HL-60 (cell line): Measurements from ENCODE around the gene MDM1.
A peak's percentile ranks its signal among the peaks of the same experiment; 100 is the strongest.

Source experiments
- DNase-seq, 2 experiments: peaks; one replicate each; pipeline ENCODE4 v3.0.0-alpha.2; 2010 to 2020; ENCODE audit warnings: low read depth in 1 of 2, low spot score in 1 of 2
- H3K27ac ChIP-seq: fragments of 250-450 bp; sonication (Bioruptor Pico); replicated peaks from 2 replicates; pipeline ENCODE4 v1.5.1; 2020; ENCODE audit warnings: mild to moderate bottlenecking, moderate library complexity
- H3K27me3 ChIP-seq: fragments of 250-450 bp; sonication (Bioruptor Pico); 2 replicates; pipeline ENCODE4 v1.5.1; 2021; ENCODE audit warnings: mild to moderate bottlenecking, moderate library complexity; ENCODE audit not compliant: insufficient read depth, poor library complexity, severe bottlenecking
- H3K4me3 ChIP-seq: replicated peaks from 2 replicates; pipeline ENCODE4 v1.5.1; 2011; ENCODE audit warnings: mild to moderate bottlenecking, control low read depth, low read length; ENCODE audit not compliant: insufficient read depth
- CTCF ChIP-seq: IDR thresholded peaks from one replicate; pipeline ENCODE4 v1.5.1; 2011; ENCODE audit warnings: low read length, control low read depth, inconsistent platforms; ENCODE audit not compliant: insufficient read depth
- GABPA ChIP-seq: IDR thresholded peaks from 2 replicates; pipeline ENCODE4 v1.6.1; 2012; ENCODE audit warnings: low read depth
- POLR2AphosphoS5 ChIP-seq: IDR thresholded peaks from 2 replicates; pipeline ENCODE4 v1.6.1; 2012; ENCODE audit warnings: low read depth
- REST ChIP-seq: IDR thresholded peaks from 2 replicates; pipeline ENCODE4 v1.6.1; 2012; ENCODE audit warnings: low read depth; ENCODE audit not compliant: insufficient replicate concordance
- SPI1 ChIP-seq: IDR thresholded peaks from 2 replicates; pipeline ENCODE4 v1.6.1; 2012; ENCODE audit warnings: low read depth, mild to moderate bottlenecking, borderline replicate concordance

The MDM1 gene

GRCh38 chr12:68335462-68335861, 3.3 kb upstream of the MDM1 start:
- TF ChIP-seq REST (no peak), SPI1 (no peak), CTCF (no peak), POLR2AphosphoS5 (no peak), GABPA (no peak)
- Histone ChIP-seq H3K4me3 (no peak overlapping the region), H3K27me3 (no peaks in the 10 kb centered on the region), H3K27ac (no peak overlapping the region)
- DNase-seq, result no peak

DNA sequence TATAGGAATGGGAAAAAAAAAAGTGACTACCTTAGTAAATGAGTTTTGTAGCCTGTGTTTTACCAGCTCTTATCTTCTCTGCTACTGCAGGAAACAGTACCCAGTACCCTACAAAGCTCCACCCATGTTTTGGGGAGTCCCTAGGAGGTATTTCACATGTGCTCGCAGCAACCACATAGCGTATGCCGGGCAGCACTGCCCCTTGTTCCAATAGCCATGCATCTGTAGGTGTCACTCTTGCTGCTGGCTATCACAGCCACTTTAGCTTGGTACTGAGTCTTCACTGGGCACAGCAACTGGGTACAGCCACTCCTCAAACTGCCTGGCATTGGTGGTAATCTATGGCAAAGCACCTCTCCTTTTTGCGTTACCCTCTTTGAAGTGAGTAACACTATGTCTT, 2.0 kb upstream of the MDM1 start:
- DNase-seq, result peak in 1 of 2 experiments; percentile 66
- Histone ChIP-seq H3K27ac (no peak overlapping the region), H3K27me3 (no peaks in the 10 kb centered on the region), H3K4me3 (no peak overlapping the region)
- TF ChIP-seq SPI1, result no peak
- TF ChIP-seq POLR2AphosphoS5, result no peak
- TF ChIP-seq REST, result no peak
- TF ChIP-seq GABPA, result no peak
- TF ChIP-seq CTCF, result peak; percentile 6

- Histone ChIP-seq H3K27me3 (no peaks in the 10 kb centered on the region), H3K27ac (peak overlapping the region; percentile 85), H3K4me3 (peak overlapping the region; percentile 83)
- no peak for DNase-seq
- TF ChIP-seq POLR2AphosphoS5, result no peak
- TF ChIP-seq GABPA, result no peak
- TF ChIP-seq REST, result no peak
- TF ChIP-seq SPI1, result no peak
- TF ChIP-seq CTCF, result no peak
These were observed 817 bp upstream of the MDM1 start for GRCh38 chr12:68332728-68333630.
